Measurements from ENCODE around the gene RFX3.

- TF ChIP-seq POLR2A (IDR thresholded peaks at IDR 0.05) (no peak), CTCF (IDR thresholded peaks at IDR 0.05) (no peak)
Observed at GRCh38 chr9:3479514-3480352, 46.1 kb downstream of the RFX3 start.

Data from esophagus squamous epithelium (tissue), 4 donors.